WERI-Rb-1 (cell line): Measurements from ENCODE around the gene PDF.
"Not testable (repeated sequence)": the region's sequence is repeated elsewhere in the genome, so short reads cannot be mapped to it uniquely, and the experiment has no call there.

ENCODE experiments used
- DNase-seq: peaks from one replicate; pipeline ENCODE4 v3.0.0-alpha.2; 2020
- H3K27ac ChIP-seq: fragments of 250-450 bp; sonication (Bioruptor Pico); 2 replicates; pipeline ENCODE4 v1.5.1; 2020; ENCODE audit warnings: mild to moderate bottlenecking, moderate library complexity
- H3K27me3 ChIP-seq: fragments of 250-450 bp; sonication (Bioruptor Pico); 2 replicates; pipeline ENCODE4 v1.5.1; 2021; ENCODE audit warnings: mild to moderate bottlenecking, low read depth, moderate library complexity; ENCODE audit not compliant: insufficient read depth, severe bottlenecking
- H3K36me3 ChIP-seq: fragments of 250-450 bp; sonication (Bioruptor Pico); 2 replicates; pipeline ENCODE4 v1.5.1; 2020; ENCODE audit warnings: mild to moderate bottlenecking, moderate library complexity
- H3K4me3 ChIP-seq: 2 replicates; pipeline ENCODE4 v1.5.1; 2011; ENCODE audit warnings: low read depth, mild to moderate bottlenecking, control low read depth, low read length
- H3K9me3 ChIP-seq: fragments of 250-450 bp; sonication (Bioruptor Pico); 2 replicates; pipeline ENCODE4 v1.5.1; 2021; ENCODE audit warnings: mild to moderate bottlenecking, moderate library complexity; ENCODE audit not compliant: severe bottlenecking
- CTCF ChIP-seq: IDR thresholded peaks from 2 replicates; pipeline ENCODE4 v1.5.1; 2011; ENCODE audit warnings: low read depth, mild to moderate bottlenecking, control low read depth, inconsistent platforms, low read length

Gene PDF

DNA sequence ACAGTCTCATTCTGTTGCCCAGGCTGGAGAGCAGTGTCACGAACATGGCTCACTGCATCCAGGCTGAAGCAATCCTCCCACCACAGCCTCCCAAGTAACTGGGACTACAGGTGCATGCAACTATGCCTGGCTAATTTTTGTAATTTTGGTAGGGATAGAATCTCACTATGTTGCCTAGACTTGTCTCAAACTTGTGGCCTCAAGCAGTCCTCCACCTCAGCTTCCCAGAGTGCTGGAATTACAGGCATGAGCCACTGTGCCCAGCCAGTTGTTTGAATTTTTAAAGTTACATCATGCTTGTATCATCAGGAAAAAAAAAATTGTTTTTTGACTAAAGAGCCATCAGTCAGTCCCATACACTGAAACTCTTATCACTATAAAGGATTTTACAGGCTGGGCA lies 36.3 kb downstream of the PDF start:
- Histone ChIP-seq H3K9me3 (no peaks in the 10 kb centered on the region), H3K4me3 (no peak overlapping the region), H3K36me3 (0 out of 2 replicates have a peak, but pooled peaks cover 3% of the 10 kb centered on the region), H3K27me3 (no peaks in the 10 kb centered on the region), H3K27ac (no peak overlapping the region)
- no peak for DNase-seq
- TF ChIP-seq CTCF, result no peak

DNA sequence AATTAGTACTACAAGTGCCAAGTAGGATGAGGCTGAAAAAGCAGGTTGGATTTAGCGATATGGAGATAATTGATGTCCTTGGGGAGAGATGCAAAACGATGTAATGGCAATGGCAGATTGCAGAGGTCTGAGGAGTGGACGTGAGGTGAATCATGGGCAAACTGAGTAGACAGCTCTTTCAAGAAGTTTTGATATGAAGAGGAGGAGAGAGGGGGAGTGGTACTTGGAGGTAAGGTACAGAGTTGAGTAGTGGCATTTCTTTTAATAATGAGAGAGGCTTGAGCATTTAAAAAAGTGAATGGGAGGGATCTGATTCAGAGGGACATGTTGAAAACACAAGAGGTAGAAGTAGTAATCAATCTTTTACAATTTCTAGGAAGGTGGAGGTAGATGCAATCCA lies 37.0 kb downstream of the PDF start:
- Histone ChIP-seq H3K4me3 (no peak overlapping the region), H3K27ac (no peak overlapping the region), H3K9me3 (no peaks in the 10 kb centered on the region), H3K27me3 (no peaks in the 10 kb centered on the region), H3K36me3 (0 out of 2 replicates have a peak, but pooled peaks cover 4% of the 10 kb centered on the region)
- no peak for DNase-seq
- TF ChIP-seq CTCF, result no peak

DNA sequence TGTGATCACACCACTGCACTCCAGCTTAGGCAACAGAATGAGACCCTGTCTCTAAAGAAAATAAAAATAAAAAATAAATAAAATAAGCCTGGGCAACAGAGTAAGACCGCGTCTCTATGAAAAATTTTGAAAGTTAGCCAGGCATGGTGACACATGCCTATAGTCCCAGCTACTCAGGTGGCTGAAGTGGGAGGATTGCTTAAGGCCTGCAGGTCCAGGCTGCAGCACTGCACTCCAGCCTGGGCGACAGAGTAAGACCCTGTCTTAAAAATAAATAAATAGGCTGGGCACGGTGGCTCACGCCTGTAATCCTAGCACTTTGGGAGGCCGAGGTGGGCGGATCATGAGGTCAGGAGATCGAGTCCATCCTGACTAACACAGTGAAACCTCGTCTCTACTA lies 38.7 kb downstream of the PDF start:
- not testable (repeated sequence) for H3K27me3 ChIP-seq, DNase-seq, H3K36me3 ChIP-seq, H3K27ac ChIP-seq, H3K4me3 ChIP-seq, H3K9me3 ChIP-seq

DNA sequence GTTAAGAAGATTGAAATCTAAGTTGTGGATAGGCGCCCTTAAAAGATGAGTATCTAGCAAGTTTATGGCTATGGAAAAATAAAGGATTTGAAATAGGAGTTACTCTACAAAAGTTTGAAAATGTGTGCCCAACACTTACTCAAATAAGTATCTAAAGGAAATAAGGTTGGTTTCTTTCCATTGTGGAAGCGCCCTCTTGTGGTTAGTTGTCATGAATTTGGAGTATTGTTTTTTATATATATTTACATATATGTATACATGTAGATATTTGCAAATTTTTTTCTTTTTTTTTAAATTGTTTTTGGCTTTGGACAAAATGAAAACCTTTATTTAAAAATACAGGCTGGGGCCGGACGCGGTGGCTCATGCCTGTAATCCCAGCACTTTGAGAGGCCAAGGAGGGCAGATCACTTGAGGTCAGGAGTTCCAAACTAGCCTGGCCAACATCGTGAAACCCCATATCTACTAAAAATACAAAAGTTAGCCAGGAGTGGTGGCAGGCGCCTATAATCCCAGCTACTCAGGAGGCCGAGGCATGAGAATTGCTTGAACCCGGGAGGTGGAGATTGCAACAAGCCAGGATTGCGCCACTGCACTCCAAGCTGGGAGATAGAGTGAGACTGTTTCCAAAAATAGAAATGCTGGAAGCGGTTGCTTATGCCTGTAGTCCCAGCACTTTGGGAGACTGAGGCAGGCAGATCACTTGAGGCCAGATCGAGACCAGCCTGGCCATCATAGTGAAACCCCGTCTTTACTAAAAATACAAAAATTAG lies 43.3 kb downstream of the PDF start:
- TF ChIP-seq CTCF, result no peak
- DNase-seq, result no peak
- no peak overlapping the region; the same call in 1 of the 2 replicates for H3K27ac ChIP-seq

GRCh38 chr16:69285240-69285639 lies 45.1 kb downstream of the PDF start:
- TF ChIP-seq CTCF, result no peak
- H3K27me3 ChIP-seq, result no peaks in the 10 kb centered on the region
- H3K27ac ChIP-seq, result no peak overlapping the region
- no peak overlapping the region for H3K4me3 ChIP-seq
- peaks cover 20% of the 10 kb centered on the region for H3K36me3 ChIP-seq
- no peaks in the 10 kb centered on the region for H3K9me3 ChIP-seq
- DNase-seq, result no peak

More for the DNA sequence above, 43.3 kb downstream of the PDF start:
- Histone ChIP-seq H3K9me3 (no peaks in the 10 kb centered on the region), H3K27me3 (no peaks in the 10 kb centered on the region), H3K4me3 (no peak overlapping the region), H3K36me3 (peaks cover 22% of the 10 kb centered on the region)

DNA sequence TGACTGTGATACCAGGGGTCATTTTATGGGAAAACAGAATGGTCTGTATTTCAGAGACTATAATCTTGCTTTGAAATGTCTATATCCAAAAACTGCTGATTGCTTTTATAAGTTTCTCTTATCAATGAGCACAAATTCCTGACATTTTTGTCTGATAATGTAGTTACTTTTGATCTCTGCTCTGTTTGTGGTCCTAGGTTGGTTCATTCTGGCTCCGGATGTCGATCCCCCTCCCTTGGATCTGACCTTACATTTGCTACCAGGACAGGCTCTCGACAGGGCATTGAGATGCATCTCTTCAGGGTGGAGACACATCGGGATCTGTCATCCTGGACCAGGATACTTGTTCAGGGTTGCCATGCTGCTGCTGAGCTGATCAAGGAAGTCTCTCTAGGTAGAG lies 46.5 kb downstream of the PDF start:
- Histone ChIP-seq H3K36me3 (peaks cover 20% of the 10 kb centered on the region), H3K27me3 (no peaks in the 10 kb centered on the region), H3K27ac (no peak overlapping the region), H3K4me3 (no peak overlapping the region), H3K9me3 (no peaks in the 10 kb centered on the region)
- no peak for DNase-seq
- TF ChIP-seq CTCF, result no peak
